Measurements from ENCODE around the gene GNPAT.

GRCh38 chr1:231215681-231216385, 25.2 kb upstream of the GNPAT start:
- TF ChIP-seq CTCF (conservative IDR thresholded peaks at IDR 0.05; ENCODE audit: low read length) = no peak
- TF ChIP-seq EZH2phosphoT487 (IDR thresholded peaks at IDR 0.05; ENCODE audit: borderline replicate concordance, low read depth, low read length) = no peak

All from OCI-LY7 (cell line).